ENCODE data around the gene SELPLG. TPM values are rescaled to one million over a fixed set of nuclear protein-coding genes. Genes with fewer than 3 reads are reported as not detected.
"Not testable (repeated sequence)": the region's sequence is repeated elsewhere in the genome, so short reads cannot be mapped to it uniquely, and the experiment has no call there.

The SELPLG gene
- total RNA-seq, 1 donor from 2014 or later: 15.4 TPM

GRCh38 chr12:108620236-108620879 lies 13.3 kb downstream of the SELPLG start:
- no peak for DNase-seq (ENCODE audit: low spot score)

- no peak for DNase-seq (ENCODE audit: low spot score)
These were observed 14.1 kb downstream of the SELPLG start for GRCh38 chr12:108619369-108620160.

- not testable (repeated sequence) for DNase-seq (ENCODE audit: low spot score)
These were observed 14.8 kb downstream of the SELPLG start for GRCh38 chr12:108618953-108619274.

- no peak for DNase-seq (ENCODE audit: low spot score)
These were observed 15.4 kb downstream of the SELPLG start for GRCh38 chr12:108618079-108618952.

GRCh38 chr12:108616941-108617858 lies 16.5 kb downstream of the SELPLG start:
- DNase-seq (ENCODE audit: low spot score): no peak

- no peak for DNase-seq (ENCODE audit: low spot score)
These were observed 17.3 kb downstream of the SELPLG start for GRCh38 chr12:108616359-108616758.

GRCh38 chr12:108615918-108616317 lies 17.8 kb downstream of the SELPLG start:
- no peak for DNase-seq (ENCODE audit: low spot score)

GRCh38 chr12:108614639-108615038 lies 19.1 kb downstream of the SELPLG start:
- no peak for DNase-seq (ENCODE audit: low spot score)

GRCh38 chr12:108614041-108614440 lies 19.7 kb downstream of the SELPLG start:
- DNase-seq (ENCODE audit: low spot score): no peak

- DNase-seq (ENCODE audit: low spot score): no peak
These were observed 20.1 kb downstream of the SELPLG start for GRCh38 chr12:108613548-108613947.

GRCh38 chr12:108612788-108613282 lies 20.9 kb downstream of the SELPLG start:
- no peak for DNase-seq (ENCODE audit: low spot score)

- DNase-seq (ENCODE audit: low spot score): no peak
These were observed 21.7 kb downstream of the SELPLG start for GRCh38 chr12:108611884-108612415.

GRCh38 chr12:108610856-108611605 lies 22.7 kb downstream of the SELPLG start:
- no peak for DNase-seq (ENCODE audit: low spot score)

GRCh38 chr12:108610336-108610815 lies 23.3 kb downstream of the SELPLG start:
- DNase-seq (ENCODE audit: low spot score): no peak

GRCh38 chr12:108609537-108610335 lies 24.0 kb downstream of the SELPLG start:
- DNase-seq (ENCODE audit: low spot score): no peak

GRCh38 chr12:108608616-108609015 lies 25.1 kb downstream of the SELPLG start:
- DNase-seq (ENCODE audit: low spot score): no peak

GRCh38 chr12:108607981-108608600 lies 25.6 kb downstream of the SELPLG start:
- DNase-seq (ENCODE audit: low spot score): no peak

GRCh38 chr12:108606492-108606891 lies 27.2 kb downstream of the SELPLG start:
- DNase-seq (ENCODE audit: low spot score): no peak

Measured in mesenteric fat pad (tissue), 1 donor.